OCI-LY1 (cell line): ENCODE data around the gene DOCK10.

Experiments used
- H2AFZ ChIP-seq: fragments of 200-600 bp; sonication (generic), shearing (Covaris generic); 2 replicates; pipeline ENCODE4 v1.6.0; 2014; ENCODE audit warnings: antibody characterized with exemption, mild to moderate bottlenecking, low read length
- H3F3A ChIP-seq: fragments of 200-600 bp; sonication (generic), shearing (Covaris generic); 2 replicates; pipeline ENCODE4 v1.6.0; 2014; ENCODE audit warnings: mild to moderate bottlenecking, antibody characterized with exemption, low read length, moderate library complexity; ENCODE audit not compliant: insufficient read depth
- H3K27ac ChIP-seq: fragments of 200-600 bp; sonication (generic); 2 replicates; pipeline ENCODE4 v1.5.1; 2014; ENCODE audit warnings: low read length, mixed run types, mild to moderate bottlenecking, low read depth; ENCODE audit not compliant: poor library complexity, severe bottlenecking
- H3K27me3 ChIP-seq: fragments of 200-600 bp; sonication (generic); 2 replicates; pipeline ENCODE4 v1.6.0; 2014; ENCODE audit warnings: antibody characterized with exemption, mild to moderate bottlenecking, low read length, moderate library complexity; ENCODE audit not compliant: insufficient read depth
- H3K36me3 ChIP-seq: fragments of 200-600 bp; sonication (generic); 2 replicates; pipeline ENCODE4 v1.6.1; 2014; ENCODE audit warnings: mild to moderate bottlenecking, antibody characterized with exemption, low read length, moderate library complexity, mixed read lengths; ENCODE audit not compliant: insufficient read depth
- H3K4me1 ChIP-seq: fragments of 200-600 bp; sonication (generic); 2 replicates; pipeline ENCODE4 v1.5.1; 2014; ENCODE audit warnings: mild to moderate bottlenecking, low read length, moderate library complexity; ENCODE audit not compliant: insufficient read depth, severe bottlenecking
- H3K4me2 ChIP-seq: fragments of 200-600 bp; sonication (generic), shearing (Covaris generic); 2 replicates; pipeline ENCODE4 v1.6.1; 2014; ENCODE audit warnings: low read length
- H3K4me3 ChIP-seq: fragments of 200-600 bp; sonication (generic); 2 replicates; pipeline ENCODE4 v1.5.1; 2014; ENCODE audit warnings: low read length, low read depth, mild to moderate bottlenecking, mixed read lengths; ENCODE audit not compliant: poor library complexity, severe bottlenecking
- H3K79me2 ChIP-seq: fragments of 200-600 bp; shearing (Covaris generic); 2 replicates; pipeline ENCODE4 v1.6.1; 2016; ENCODE audit warnings: mixed run types, low read length, mixed read lengths; ENCODE audit not compliant: insufficient read depth
- H3K9ac ChIP-seq: fragments of 200-600 bp; sonication (generic), shearing (Covaris generic); 2 replicates; pipeline ENCODE4 v1.6.1; 2014; ENCODE audit warnings: mild to moderate bottlenecking, low read length, mixed read lengths
- H3K9me2 ChIP-seq: fragments of 200-600 bp; sonication (generic), shearing (Covaris generic); 2 replicates; pipeline ENCODE4 v1.6.1; 2014; ENCODE audit warnings: low read depth, mild to moderate bottlenecking, low read length, mixed read lengths
- H3K9me3 ChIP-seq: fragments of 200-600 bp; shearing (Covaris generic); 2 replicates; pipeline ENCODE4 v1.6.1; 2014; ENCODE audit warnings: low read length, mixed read lengths
- H4K20me1 ChIP-seq: fragments of 200-600 bp; sonication (generic), shearing (Covaris generic); 2 replicates; pipeline ENCODE4 v1.6.0; 2016; ENCODE audit warnings: mild to moderate bottlenecking, low read length; ENCODE audit not compliant: insufficient read depth
- EZH2 ChIP-seq: fragments of 200-600 bp; sonication (generic), shearing (Covaris generic); IDR thresholded peaks from 2 replicates; pipeline ENCODE4 v1.8.0; 2017; ENCODE audit warnings: borderline replicate concordance, mixed run types, mild to moderate bottlenecking, antibody characterized with exemption, low read length, moderate library complexity, mixed read lengths
- TF ChIP-seq, protein P1 (sequence below): fragments of 200-600 bp; sonication (generic), shearing (Covaris generic); IDR thresholded peaks from 2 replicates; pipeline ENCODE4 v1.5.1; 2017; ENCODE audit warnings: mild to moderate bottlenecking, antibody characterized with exemption, low read length, moderate library complexity, mixed read lengths

DOCK10 gene

DNA sequence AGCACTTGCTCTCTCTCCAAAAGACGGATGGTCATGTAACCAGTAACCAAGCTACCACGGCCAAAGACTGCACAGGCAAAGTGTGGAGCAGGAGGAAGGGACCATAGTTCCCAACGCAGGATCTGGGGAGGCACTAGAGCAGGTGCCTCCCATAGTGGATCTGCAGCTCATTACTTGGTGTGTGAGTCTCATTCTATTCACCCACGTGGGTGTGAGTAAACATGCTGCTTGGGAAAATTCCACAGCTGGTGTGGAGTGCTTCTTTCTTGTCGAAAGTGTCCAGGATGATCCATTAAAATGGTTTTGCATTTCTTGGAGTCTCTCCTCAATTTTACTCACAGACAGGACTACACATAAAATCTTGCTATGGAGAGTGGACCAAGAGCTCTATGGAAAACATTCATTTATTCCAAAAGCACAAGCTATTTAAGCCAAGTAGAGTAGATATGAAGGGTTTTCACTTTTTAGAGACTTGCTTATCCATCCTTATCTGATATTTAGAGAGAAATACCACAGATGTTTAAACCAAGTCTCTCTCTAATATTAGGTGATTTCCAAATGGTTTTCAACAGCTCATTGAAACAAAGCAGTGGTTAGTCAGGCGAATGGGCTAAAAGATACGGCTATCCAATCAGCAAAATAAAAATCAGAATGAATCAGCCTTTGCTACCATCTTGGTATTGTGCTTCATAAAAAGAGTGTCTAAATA, 221.8 kb downstream of the DOCK10 start:
- Histone ChIP-seq H4K20me1 (no peaks in the 10 kb centered on the region), H2AFZ (no peak overlapping the region), H3K9me2 (no peaks in the 10 kb centered on the region), H3K27me3 (no peaks in the 10 kb centered on the region), H3F3A (no peaks in the 10 kb centered on the region), H3K4me2 (no peak overlapping the region), H3K79me2 (no peaks in the 10 kb centered on the region), H3K9me3 (no peaks in the 10 kb centered on the region), H3K9ac (no peak overlapping the region), H3K4me1 (no peaks in the 10 kb centered on the region), H3K4me3 (no peak overlapping the region), H3K36me3 (no peaks in the 10 kb centered on the region), H3K27ac (no peak overlapping the region)
- no peak for TF ChIP-seq EZH2

DNA sequence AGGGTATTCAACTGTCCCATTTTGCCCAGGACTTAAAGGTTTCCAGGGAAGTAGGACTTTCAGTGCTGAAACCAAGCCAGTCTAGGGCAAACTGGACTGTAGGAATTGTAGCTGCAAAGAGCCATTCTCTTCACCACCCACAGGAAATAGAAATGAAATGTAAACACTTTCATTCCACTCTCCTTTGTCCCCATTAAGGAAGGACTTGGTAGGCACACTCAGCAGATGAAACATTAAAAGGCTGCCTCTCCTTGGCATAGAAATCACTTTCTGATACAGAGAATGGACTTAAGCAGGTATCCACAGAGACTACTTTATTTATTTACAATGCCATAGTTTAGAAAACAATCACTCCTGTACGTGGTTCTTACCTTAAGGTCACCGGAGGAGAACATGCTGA, 223.2 kb downstream of the DOCK10 start:
- Histone ChIP-seq H3K9me2 (no peaks in the 10 kb centered on the region), H3K4me1 (no peaks in the 10 kb centered on the region), H2AFZ (no peak overlapping the region), H3K36me3 (no peaks in the 10 kb centered on the region), H3K9ac (no peak overlapping the region), H3K79me2 (no peaks in the 10 kb centered on the region), H3K4me2 (no peak overlapping the region), H3K27me3 (no peaks in the 10 kb centered on the region), H4K20me1 (no peaks in the 10 kb centered on the region), H3K27ac (no peak overlapping the region), H3F3A (no peaks in the 10 kb centered on the region), H3K4me3 (no peak overlapping the region), H3K9me3 (no peaks in the 10 kb centered on the region)
- no peak for TF ChIP-seq EZH2
- TF ChIP-seq, protein P1, sequence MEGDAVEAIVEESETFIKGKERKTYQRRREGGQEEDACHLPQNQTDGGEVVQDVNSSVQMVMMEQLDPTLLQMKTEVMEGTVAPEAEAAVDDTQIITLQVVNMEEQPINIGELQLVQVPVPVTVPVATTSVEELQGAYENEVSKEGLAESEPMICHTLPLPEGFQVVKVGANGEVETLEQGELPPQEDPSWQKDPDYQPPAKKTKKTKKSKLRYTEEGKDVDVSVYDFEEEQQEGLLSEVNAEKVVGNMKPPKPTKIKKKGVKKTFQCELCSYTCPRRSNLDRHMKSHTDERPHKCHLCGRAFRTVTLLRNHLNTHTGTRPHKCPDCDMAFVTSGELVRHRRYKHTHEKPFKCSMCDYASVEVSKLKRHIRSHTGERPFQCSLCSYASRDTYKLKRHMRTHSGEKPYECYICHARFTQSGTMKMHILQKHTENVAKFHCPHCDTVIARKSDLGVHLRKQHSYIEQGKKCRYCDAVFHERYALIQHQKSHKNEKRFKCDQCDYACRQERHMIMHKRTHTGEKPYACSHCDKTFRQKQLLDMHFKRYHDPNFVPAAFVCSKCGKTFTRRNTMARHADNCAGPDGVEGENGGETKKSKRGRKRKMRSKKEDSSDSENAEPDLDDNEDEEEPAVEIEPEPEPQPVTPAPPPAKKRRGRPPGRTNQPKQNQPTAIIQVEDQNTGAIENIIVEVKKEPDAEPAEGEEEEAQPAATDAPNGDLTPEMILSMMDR: no peak

DNA sequence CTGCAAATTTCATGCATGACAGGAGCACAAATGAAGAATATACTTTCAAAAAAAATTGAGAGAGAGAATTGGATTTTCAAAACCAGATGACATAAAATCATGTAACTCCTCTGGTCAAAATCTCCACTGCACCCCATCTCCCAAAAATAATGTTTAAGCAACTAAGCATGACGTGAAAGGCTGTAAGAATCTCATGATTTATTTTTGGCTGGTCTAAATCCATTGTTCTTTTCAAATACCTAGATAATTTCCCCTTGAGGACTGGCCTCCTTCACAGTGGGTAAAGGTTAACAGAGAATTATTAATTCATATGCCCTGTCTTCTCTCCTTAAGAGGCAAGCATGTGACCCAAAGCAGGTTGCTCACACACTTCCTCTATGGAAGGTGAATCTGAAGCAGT, 224.6 kb downstream of the DOCK10 start:
- Histone ChIP-seq H3K4me3 (no peak overlapping the region), H3K9ac (no peak overlapping the region), H3K4me1 (no peaks in the 10 kb centered on the region), H3K4me2 (no peak overlapping the region), H3K79me2 (no peaks in the 10 kb centered on the region), H4K20me1 (no peaks in the 10 kb centered on the region), H2AFZ (no peak overlapping the region), H3K9me3 (no peaks in the 10 kb centered on the region), H3K36me3 (no peaks in the 10 kb centered on the region), H3K27me3 (no peaks in the 10 kb centered on the region), H3K27ac (no peak overlapping the region), H3K9me2 (no peaks in the 10 kb centered on the region), H3F3A (no peaks in the 10 kb centered on the region)
- TF ChIP-seq EZH2: no peak
- TF ChIP-seq, protein P1: no peak

DNA sequence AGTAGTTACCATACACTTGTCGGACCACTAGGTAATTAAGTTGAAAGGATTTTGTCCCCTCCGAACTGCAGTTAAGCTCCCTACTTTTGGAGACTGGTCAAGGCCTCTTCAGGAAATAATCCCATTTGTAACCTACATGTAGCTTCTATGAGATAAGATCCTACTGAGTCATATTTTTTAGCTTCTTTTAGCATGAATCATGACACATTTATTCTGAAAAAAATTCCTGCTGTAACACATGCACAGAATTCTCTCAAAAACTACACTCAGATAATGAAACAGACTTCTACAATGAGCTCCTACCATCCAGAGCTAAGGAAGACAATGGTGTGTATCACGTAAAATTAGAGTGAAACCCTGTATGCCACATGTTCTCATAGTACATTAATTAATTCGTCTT, 225.5 kb downstream of the DOCK10 start:
- no peak overlapping the region for H3K27ac ChIP-seq

More for the DNA sequence above, 225.5 kb downstream of the DOCK10 start:
- Histone ChIP-seq H3K4me3 (no peak overlapping the region), H3F3A (no peaks in the 10 kb centered on the region), H3K4me1 (no peaks in the 10 kb centered on the region), H3K9ac (no peak overlapping the region), H3K36me3 (no peaks in the 10 kb centered on the region), H2AFZ (no peak overlapping the region), H3K9me3 (no peaks in the 10 kb centered on the region), H3K4me2 (no peak overlapping the region), H4K20me1 (no peaks in the 10 kb centered on the region), H3K27me3 (no peaks in the 10 kb centered on the region), H3K9me2 (no peaks in the 10 kb centered on the region), H3K79me2 (no peaks in the 10 kb centered on the region)
- TF ChIP-seq, protein P1: no peak
- no peak for TF ChIP-seq EZH2
